ENCODE results near the gene SLCO4A1.

The SLCO4A1 gene

GRCh38 chr20:62695448-62696414 is 53.4 kb downstream of the SLCO4A1 start:
- DNase-seq (ENCODE audit: low read depth) = no peak
- no peak for TF ChIP-seq CTCF (conservative IDR thresholded peaks at IDR 0.05; ENCODE audit: low read depth, low read length)
- no peak overlapping the region for H3K4me3 ChIP-seq (ENCODE audit: low read depth, low read length)

GRCh38 chr20:62696434-62696957 is 54.2 kb downstream of the SLCO4A1 start:
- DNase-seq (ENCODE audit: low read depth) = no peak
- TF ChIP-seq CTCF (conservative IDR thresholded peaks at IDR 0.05; ENCODE audit: low read depth, low read length) = no peak
- H3K4me3 ChIP-seq (ENCODE audit: low read depth, low read length) = no peak overlapping the region

- no peak for DNase-seq (ENCODE audit: low read depth)
- TF ChIP-seq CTCF (conservative IDR thresholded peaks at IDR 0.05; ENCODE audit: low read depth, low read length) = no peak
- no peak overlapping the region for H3K4me3 ChIP-seq (ENCODE audit: low read depth, low read length)
Observed at GRCh38 chr20:62696989-62697388, 54.7 kb downstream of the SLCO4A1 start.

- TF ChIP-seq CTCF (conservative IDR thresholded peaks at IDR 0.05; ENCODE audit: low read depth, low read length) = no peak
- H3K4me3 ChIP-seq (ENCODE audit: low read depth, low read length) = no peak overlapping the region
- no peak for DNase-seq (ENCODE audit: low read depth)
Observed at GRCh38 chr20:62697468-62697912, 55.2 kb downstream of the SLCO4A1 start.

GRCh38 chr20:62698231-62698630 is 55.9 kb downstream of the SLCO4A1 start:
- no peak overlapping the region for H3K4me3 ChIP-seq (ENCODE audit: low read depth, low read length)
- DNase-seq (ENCODE audit: low read depth) = no peak
- TF ChIP-seq CTCF (conservative IDR thresholded peaks at IDR 0.05; ENCODE audit: low read depth, low read length) = no peak

- no peak for TF ChIP-seq CTCF (conservative IDR thresholded peaks at IDR 0.05; ENCODE audit: low read depth, low read length)
- no peak overlapping the region for H3K4me3 ChIP-seq (ENCODE audit: low read depth, low read length)
- no peak for DNase-seq (ENCODE audit: low read depth)
Observed at GRCh38 chr20:62699296-62699695, 57.0 kb downstream of the SLCO4A1 start.
